HCT116 (cell line): ENCODE measurements around the gene SLC44A5. TPM values are rescaled to one million over a fixed set of nuclear protein-coding genes. Genes with fewer than 3 reads are reported as not detected.

ENCODE experiments used
- ATAC-seq: fragments of 200-7000 bp; cut with Tn5 transposase; 2 replicates; pipeline ENCODE4 v1.9.1; 2020; ENCODE audit warnings: mild to moderate bottlenecking, moderate library complexity
- BruUV-seq: library from RNA; stranded (reverse); fragments of 400-500 nt; replicated peaks from 2 replicates; lab custom pipeline; 2021; lab: Mats Ljungman, UMichigan
- CTCF ChIA-PET: fragments of 300-600 bp; sonication (Branson Sonifier 250); formaldehyde crosslinking; loops from one replicate; lab custom pipeline; 2021; ENCODE audit warnings: antibody characterized with exemption; lab: Charles Lee
- POLR2A ChIA-PET: fragments of 300-600, 350-600 bp; sonication (Branson Sonifier 250); formaldehyde crosslinking; loops from one replicate; lab custom pipeline; 2021; ENCODE audit warnings: antibody characterized with exemption; lab: Charles Lee
- RAD21 ChIA-PET, 2 experiments: fragments of 300-600 bp; sonication (Branson Sonifier 250); formaldehyde crosslinking; loops; one replicate each; lab custom pipeline; 2023; ENCODE audit warnings: low total read pairs in 2 of 2; ENCODE audit not compliant: uncharacterized antibody in 2 of 2, unreplicated experiment in 2 of 2, low non-redundant PET in 1 of 2; lab: Charles Lee
- DNase-seq: peaks from one replicate; pipeline ENCODE4 v3.0.0-alpha.2; 2010; ENCODE audit warnings: low read depth, low spot score
- H2AFZ ChIP-seq: fragments of 200-600 bp; shearing (Covaris generic), sonication (generic); 2 replicates; pipeline ENCODE4 v1.6.1; 2017; ENCODE audit warnings: low read depth, mixed run types, mixed read lengths, antibody characterized with exemption, low read length; ENCODE audit not compliant: poor library complexity, severe bottlenecking
- H3K27ac ChIP-seq: 2 replicates; pipeline ENCODE4 v1.5.1; 2012; ENCODE audit warnings: low read depth, low read length
- H3K27me3 ChIP-seq: fragments of 200-600 bp; sonication (generic); 2 replicates; pipeline ENCODE4 v1.6.1; 2016; ENCODE audit warnings: mixed run types, low read length, mixed read lengths; ENCODE audit not compliant: insufficient read depth
- H3K36me3 ChIP-seq, 2 experiments: fragments of 200-500 bp in 1 of 2; fragments of 200-600 bp in 1 of 2; sonication (Bioruptor generic) in 1 of 2; sonication (generic) in 1 of 2; 2 replicates each; pipeline versions ENCODE4 v1.5.1 to v1.6.1; 2014 to 2016; ENCODE audit warnings: low read length in 2 of 2, inconsistent platforms in 1 of 2, mixed read lengths in 1 of 2, mixed run types in 1 of 2; ENCODE audit not compliant: insufficient read depth in 2 of 2, control insufficient read depth in 1 of 2
- H3K4me1 ChIP-seq, 2 experiments: fragments of 200-600 bp in 1 of 2; sonication (generic) in 1 of 2; 2 replicates each; pipeline versions ENCODE4 v1.5.1 to v1.6.1; 2012 to 2017; ENCODE audit warnings: low read length in 2 of 2, inconsistent platforms in 1 of 2, mild to moderate bottlenecking in 1 of 2, mixed read lengths in 1 of 2, mixed run types in 1 of 2, moderate library complexity in 1 of 2; ENCODE audit not compliant: insufficient read depth in 2 of 2, control insufficient read depth in 1 of 2
- H3K4me2 ChIP-seq: fragments of 200-600 bp; sonication (generic); 2 replicates; pipeline ENCODE4 v1.6.1; 2017; ENCODE audit warnings: mixed run types, low read length, mixed read lengths
- H3K4me3 ChIP-seq, 2 experiments: fragments of 200-600 bp in 1 of 2; sonication (generic) in 1 of 2; replicated peaks in 1 of 2; 2 replicates each; pipeline ENCODE4 v1.5.1; 2011 to 2016; ENCODE audit warnings: low read length in 2 of 2, control low read depth in 1 of 2, low read depth in 1 of 2, mild to moderate bottlenecking in 1 of 2, mixed read lengths in 1 of 2, mixed run types in 1 of 2
- H3K79me2 ChIP-seq: fragments of 200-600 bp; sonication (generic); 2 replicates; pipeline ENCODE4 v1.6.1; 2017; ENCODE audit warnings: mild to moderate bottlenecking, mixed run types, low read length, moderate library complexity, mixed read lengths; ENCODE audit not compliant: insufficient read depth
- H3K9ac ChIP-seq: fragments of 200-600 bp; sonication (generic); 2 replicates; pipeline ENCODE4 v1.6.1; 2016; ENCODE audit warnings: low read length, mixed read lengths
- H3K9me2 ChIP-seq: fragments of 200-600 bp; sonication (generic), shearing (Covaris generic); 2 replicates; pipeline ENCODE4 v1.6.1; 2017; ENCODE audit warnings: mixed run types, mild to moderate bottlenecking, moderate library complexity; ENCODE audit not compliant: insufficient read depth
- H3K9me3 ChIP-seq, 2 experiments: fragments of 200-500 bp in 1 of 2; fragments of 200-600 bp in 1 of 2; sonication (Bioruptor generic) in 1 of 2; sonication (generic) in 1 of 2; 2 replicates each; pipeline ENCODE4 v1.6.1; 2014 to 2017; ENCODE audit warnings: low read length in 2 of 2, mixed read lengths in 2 of 2, inconsistent platforms in 1 of 2, low read depth in 1 of 2, mild to moderate bottlenecking in 1 of 2, mixed run types in 1 of 2, moderate library complexity in 1 of 2; ENCODE audit not compliant: control insufficient read depth in 1 of 2, insufficient read depth in 1 of 2
- H4K20me1 ChIP-seq: fragments of 200-600 bp; sonication (generic), shearing (Covaris generic); 2 replicates; pipeline ENCODE4 v1.6.1; 2017; ENCODE audit warnings: mixed run types, mild to moderate bottlenecking, moderate library complexity; ENCODE audit not compliant: insufficient read depth
- ATF3 ChIP-seq: IDR thresholded peaks from 2 replicates; pipeline ENCODE4 v1.6.1; 2012
- CBX3 ChIP-seq: IDR thresholded peaks from 2 replicates; pipeline ENCODE4 v1.6.1; 2012; ENCODE audit warnings: low read depth
- CEBPB ChIP-seq: IDR thresholded peaks from 2 replicates; pipeline ENCODE4 v1.6.1; 2012; ENCODE audit warnings: low read depth
- CTCF ChIP-seq, 3 experiments: fragments of 200-600 bp in 1 of 3; sonication (generic) in 1 of 3; IDR thresholded peaks in 2 of 3; conservative IDR thresholded peaks in 1 of 3; 2 replicates each; pipeline ENCODE4 v1.5.1; 2012 to 2017; ENCODE audit warnings: low read depth in 2 of 3, low read length in 2 of 3, antibody characterized with exemption in 1 of 3, borderline replicate concordance in 1 of 3, control low read depth in 1 of 3, mild to moderate bottlenecking in 1 of 3, mixed read lengths in 1 of 3, mixed run types in 1 of 3, moderate library complexity in 1 of 3; ENCODE audit not compliant: insufficient read depth in 1 of 3
- EGR1 ChIP-seq: IDR thresholded peaks from 2 replicates; pipeline ENCODE4 v1.6.1; 2012; ENCODE audit warnings: low read depth
- EZH2 ChIP-seq: fragments of 200-600 bp; sonication (generic); IDR thresholded peaks from 2 replicates; pipeline ENCODE4 v1.6.1; 2017; ENCODE audit warnings: antibody characterized with exemption, mixed run types
- FOSL1 ChIP-seq: IDR thresholded peaks from 2 replicates; pipeline ENCODE4 v1.6.1; 2012; ENCODE audit warnings: low read depth
- JUND ChIP-seq: IDR thresholded peaks from 2 replicates; pipeline ENCODE4 v1.6.1; 2012
- REST ChIP-seq: IDR thresholded peaks from 2 replicates; pipeline ENCODE4 v1.6.1; 2012; ENCODE audit warnings: low read depth
- SP1 ChIP-seq: IDR thresholded peaks from 2 replicates; pipeline ENCODE4 v1.6.1; 2012; ENCODE audit warnings: low read depth
- SRF ChIP-seq: IDR thresholded peaks from 2 replicates; pipeline ENCODE4 v1.6.1; 2012; ENCODE audit warnings: low read depth
- YY1 ChIP-seq: IDR thresholded peaks from 2 replicates; pipeline ENCODE4 v1.6.1; 2011; ENCODE audit warnings: low read length, low read depth, moderate library complexity, mild to moderate bottlenecking; ENCODE audit not compliant: insufficient replicate concordance; ENCODE audit errors: extremely low read depth
- ZBTB33 ChIP-seq: IDR thresholded peaks from 2 replicates; pipeline ENCODE4 v1.6.1; 2011; ENCODE audit warnings: mild to moderate bottlenecking, low read length, moderate library complexity; ENCODE audit not compliant: insufficient replicate concordance; ENCODE audit errors: extremely low read depth
- ZNF274 ChIP-seq: fragments of 200-500 bp; sonication (Bioruptor generic); IDR thresholded peaks from 2 replicates; pipeline ENCODE4 v1.6.1; 2014; ENCODE audit warnings: mild to moderate bottlenecking, low read depth, low read length, inconsistent platforms
- intact Hi-C: fragments of 100-400 bp; cut with micrococcal nuclease; formaldehyde crosslinking; loops from 2 replicates; pipeline ENCODE4 v1.10.0; 2022
- total RNA-seq: library from RNA; stranded (reverse); gene quantifications from one replicate; pipeline ENCODE4 v1.2.1, GENCODE V29; 2021; ENCODE audit not compliant: unreplicated experiment

The SLC44A5 gene
- total RNA-seq, 1 experiment from 2014 or later: 2.4 TPM

- Histone ChIP-seq H3K4me3 (no peak overlapping the region), H3K4me2 (no peak overlapping the region), H3K79me2 (no peaks in the 10 kb centered on the region), H3K36me3 (no peaks in the 10 kb centered on the region), H3K9ac (no peak overlapping the region), H3K27me3 (no peaks in the 10 kb centered on the region), H3K4me1 (no peaks in the 10 kb centered on the region), H3K27ac (no peak overlapping the region), H3K9me3 (no peaks in the 10 kb centered on the region), H4K20me1 (no peaks in the 10 kb centered on the region), H3K9me2 (no peaks in the 10 kb centered on the region), H2AFZ (no peak overlapping the region)
- POLR2A ChIA-PET: no interaction called here
- TF ChIP-seq YY1 (no peak), ZNF274 (no peak), SRF (no peak), CBX3 (no peak), SP1 (no peak), REST (no peak), CTCF (IDR thresholded peaks at IDR 0.05 in 2 of 3, conservative IDR thresholded peaks at IDR 0.05 in 1 of 3; ENCODE audit: borderline replicate concordance in 1 of 3, insufficient read depth in 1 of 3, low read depth in 2 of 3, low read length in 2 of 3) (no peak), EGR1 (no peak), ATF3 (no peak), JUND (no peak), FOSL1 (no peak), CEBPB (no peak), EZH2 (no peak), ZBTB33 (no peak)
- DNase-seq: no peak
- no TSS peak for BruUV-seq
- CTCF ChIA-PET: no interaction called here
- intact Hi-C loops: no loop called here
- RAD21 ChIA-PET: no interaction called here
- ATAC-seq: no peak
Observed at GRCh38 chr1:75529488-75529887, 81.4 kb downstream of the SLC44A5 start.
